ENCODE measurements around the gene SCN9A. TPM values are rescaled to one million over a fixed set of nuclear protein-coding genes. Genes with fewer than 3 reads are reported as not detected.
"Not testable (repeated sequence)": the region's sequence is repeated elsewhere in the genome, so short reads cannot be mapped to it uniquely, and the experiment has no call there.

Gene SCN9A
- total and polyA plus RNA-seq, 2 donors (not counting 1 experiment from before 2014, with no cell fraction given), result 64.2 to 105 TPM

GRCh38 chr2:166206153-166206552 is 169.6 kb downstream of the SCN9A start:
- not testable (repeated sequence) for H3K36me3 ChIP-seq (ENCODE audit: control insufficient read depth, insufficient read depth, low read length); H3K79me2 ChIP-seq (ENCODE audit: control insufficient read depth, insufficient read depth, low read length); H3K9ac ChIP-seq (ENCODE audit: insufficient read depth, low read length); H4K20me1 ChIP-seq (ENCODE audit: control insufficient read depth, extremely low read depth, insufficient read depth, low read length); H3K27ac ChIP-seq (ENCODE audit: insufficient read depth, low read length); H3K9me3 ChIP-seq (ENCODE audit: control insufficient read depth, insufficient read depth, low read depth, low read length); H3K4me3 ChIP-seq (replicated peaks in 1 of 4; ENCODE audit: control extremely low read depth in 1 of 4, insufficient read depth in 1 of 4, low read depth in 3 of 4, low read length in 4 of 4); DNase-seq (ENCODE audit: low read depth in 2 of 2); H3K4me1 ChIP-seq (ENCODE audit: control insufficient read depth, extremely low read depth, insufficient read depth, low read length); H3K27me3 ChIP-seq (ENCODE audit: control insufficient read depth, insufficient read depth, low read length); H3K4me2 ChIP-seq (ENCODE audit: extremely low read depth, insufficient read depth, low read length); H2AFZ ChIP-seq (ENCODE audit: low read length)

GRCh38 chr2:166202778-166203177 is 173.0 kb downstream of the SCN9A start:
- H3K79me2 ChIP-seq (ENCODE audit: control insufficient read depth, insufficient read depth, low read length), result no peaks in the 10 kb centered on the region
- H3K9me3 ChIP-seq (ENCODE audit: control insufficient read depth, insufficient read depth, low read depth, low read length), result no peaks in the 10 kb centered on the region
- no peak overlapping the region for H3K4me3 ChIP-seq (replicated peaks in 1 of 4; ENCODE audit: control extremely low read depth in 1 of 4, insufficient read depth in 1 of 4, low read depth in 3 of 4, low read length in 4 of 4)
- H3K4me2 ChIP-seq (ENCODE audit: extremely low read depth, insufficient read depth, low read length), result no peak overlapping the region
- no peak overlapping the region for H2AFZ ChIP-seq (ENCODE audit: low read length)
- no peak overlapping the region for H3K27ac ChIP-seq (ENCODE audit: insufficient read depth, low read length)
- no peak overlapping the region for H3K9ac ChIP-seq (ENCODE audit: insufficient read depth, low read length)
- H3K27me3 ChIP-seq (ENCODE audit: control insufficient read depth, insufficient read depth, low read length), result no peaks in the 10 kb centered on the region
- no peak for DNase-seq (ENCODE audit: low read depth in 2 of 2)
- H4K20me1 ChIP-seq (ENCODE audit: control insufficient read depth, extremely low read depth, insufficient read depth, low read length), result no peaks in the 10 kb centered on the region
- H3K36me3 ChIP-seq (ENCODE audit: control insufficient read depth, insufficient read depth, low read length), result peaks cover 3% of the 10 kb centered on the region
- no peaks in the 10 kb centered on the region for H3K4me1 ChIP-seq (ENCODE audit: control insufficient read depth, extremely low read depth, insufficient read depth, low read length)
- TF ChIP-seq CTCF (conservative IDR thresholded peaks at IDR 0.05 in 1 of 2, IDR thresholded peaks at IDR 0.05 in 1 of 2; ENCODE audit: low read depth in 1 of 2, low read length in 2 of 2), result no peak
- TF ChIP-seq EZH2 (IDR thresholded peaks at IDR 0.05; ENCODE audit: low read length, missing control alignments), result no peak

GRCh38 chr2:166197446-166197845 is 178.3 kb downstream of the SCN9A start:
- no peak overlapping the region for H2AFZ ChIP-seq (ENCODE audit: low read length)
- H3K4me2 ChIP-seq (ENCODE audit: extremely low read depth, insufficient read depth, low read length), result no peak overlapping the region
- H3K27me3 ChIP-seq (ENCODE audit: control insufficient read depth, insufficient read depth, low read length), result no peaks in the 10 kb centered on the region
- peak; percentile 27 to 55 for DNase-seq (ENCODE audit: low read depth in 2 of 2)
- H3K4me1 ChIP-seq (ENCODE audit: control insufficient read depth, extremely low read depth, insufficient read depth, low read length), result no peaks in the 10 kb centered on the region
- H3K9me3 ChIP-seq (ENCODE audit: control insufficient read depth, insufficient read depth, low read depth, low read length), result no peaks in the 10 kb centered on the region
- H3K4me3 ChIP-seq (replicated peaks in 1 of 4; ENCODE audit: control extremely low read depth in 1 of 4, insufficient read depth in 1 of 4, low read depth in 3 of 4, low read length in 4 of 4), result no peak overlapping the region
- no peak overlapping the region for H3K27ac ChIP-seq (ENCODE audit: insufficient read depth, low read length)
- no peak for TF ChIP-seq CTCF (conservative IDR thresholded peaks at IDR 0.05 in 1 of 2, IDR thresholded peaks at IDR 0.05 in 1 of 2; ENCODE audit: low read depth in 1 of 2, low read length in 2 of 2)
- TF ChIP-seq EZH2 (IDR thresholded peaks at IDR 0.05; ENCODE audit: low read length, missing control alignments), result no peak
- H4K20me1 ChIP-seq (ENCODE audit: control insufficient read depth, extremely low read depth, insufficient read depth, low read length), result no peaks in the 10 kb centered on the region
- no peak overlapping the region for H3K9ac ChIP-seq (ENCODE audit: insufficient read depth, low read length)
- no peaks in the 10 kb centered on the region for H3K79me2 ChIP-seq (ENCODE audit: control insufficient read depth, insufficient read depth, low read length)
- no peaks in the 10 kb centered on the region for H3K36me3 ChIP-seq (ENCODE audit: control insufficient read depth, insufficient read depth, low read length)

Data from fibroblast of lung (primary cell).